B cell (primary cell): ENCODE results near the gene ECT2L. TPM values are rescaled to one million over a fixed set of nuclear protein-coding genes. Genes with fewer than 3 reads are reported as not detected.

ENCODE experiments used
- ATAC-seq: fragments of 200-7000 bp; cut with Tn5 transposase; one replicate; pipeline ENCODE4 v1.10.0; 2021; ENCODE audit warnings: low read depth, mild to moderate bottlenecking, moderate number of reproducible peaks, moderate library complexity
- CTCF ChIA-PET: fragments of 350-600 bp; sonication (Branson Sonifier 250); formaldehyde crosslinking; loops from one replicate; lab custom pipeline; 2021; ENCODE audit warnings: antibody characterized with exemption, inconsistent platforms; lab: Charles Lee
- POLR2A ChIA-PET: fragments of 350-600 bp; sonication (Branson Sonifier 250); formaldehyde crosslinking; loops from one replicate; lab custom pipeline; 2021; ENCODE audit warnings: antibody characterized with exemption; lab: Charles Lee
- DNase-seq: peaks from one replicate; pipeline ENCODE4 v3.0.0; 2013
- H2AFZ ChIP-seq: 2 replicates; pipeline ENCODE4 v1.6.1; 2012; ENCODE audit warnings: mild to moderate bottlenecking, low read depth, low read length; ENCODE audit not compliant: insufficient read depth, poor library complexity, severe bottlenecking
- H3K27ac ChIP-seq, 2 donors: 1 replicate in 1 of 2; 2 replicates in 1 of 2; pipeline ENCODE4 v1.5.1; 2012 to 2013; ENCODE audit warnings: low read length in 2 of 2, mild to moderate bottlenecking in 2 of 2, moderate library complexity in 1 of 2
- H3K27me3 ChIP-seq, 4 experiments: fragments of 200-600 bp in 1 of 4; sonication (generic) in 1 of 4; replicated peaks in 1 of 4; 1 replicate in 2 of 4; 2 replicates in 2 of 4; pipeline versions ENCODE4 v1.6.1 to v1.7.0; 2013 to 2016; ENCODE audit warnings: low read length in 3 of 4, mild to moderate bottlenecking in 2 of 4, mixed read lengths in 1 of 4, moderate library complexity in 1 of 4; ENCODE audit not compliant: insufficient read depth in 4 of 4, control insufficient read depth in 3 of 4; ENCODE audit errors: control extremely low read depth in 1 of 4
- H3K36me3 ChIP-seq, 2 experiments: replicated peaks in 1 of 2; 1 replicate in 1 of 2; 2 replicates in 1 of 2; pipeline versions ENCODE4 v1.6.1 to v1.7.1; 2013; ENCODE audit warnings: low read length in 1 of 2; ENCODE audit not compliant: insufficient read depth in 2 of 2, control insufficient read depth in 1 of 2; ENCODE audit errors: control extremely low read depth in 1 of 2, extremely low read depth in 1 of 2
- H3K4me1 ChIP-seq, 2 donors: fragments of 200-600 bp in 1 of 2; sonication (generic) in 1 of 2; 1 replicate in 1 of 2; 2 replicates in 1 of 2; pipeline versions ENCODE4 v1.5.1 to v1.6.1; 2013 to 2017; ENCODE audit warnings: low read length in 2 of 2; ENCODE audit not compliant: control insufficient read depth in 2 of 2, insufficient read depth in 2 of 2
- H3K4me2 ChIP-seq: replicated peaks from 2 replicates; pipeline ENCODE3; 2012; ENCODE audit warnings: mild to moderate bottlenecking, low read depth, low read length; ENCODE audit not compliant: poor library complexity, severe bottlenecking
- H3K4me3 ChIP-seq, 5 experiments: fragments of 200-600 bp in 1 of 5; sonication (generic) in 1 of 5; 1 replicate in 3 of 5; 2 replicates in 2 of 5; pipeline versions ENCODE4 v1.5.1 to v1.7.0; 2011 to 2016; ENCODE audit warnings: low read length in 4 of 5, mild to moderate bottlenecking in 4 of 5, low read depth in 2 of 5, control low read depth in 1 of 5, moderate library complexity in 1 of 5; ENCODE audit not compliant: insufficient read depth in 1 of 5; ENCODE audit errors: control extremely low read depth in 1 of 5, extremely low read depth in 1 of 5
- H3K79me2 ChIP-seq: fragments of 200-600 bp; sonication (generic); one replicate; pipeline ENCODE4 v1.6.0; 2016; ENCODE audit warnings: low read length; ENCODE audit not compliant: control insufficient read depth, insufficient read depth
- H3K9ac ChIP-seq: fragments of 200-600 bp; sonication (generic); 2 replicates; pipeline ENCODE4 v1.6.1; 2017; ENCODE audit warnings: mild to moderate bottlenecking, low read length, moderate library complexity
- H3K9me3 ChIP-seq, 3 donors: one replicate each; pipeline versions ENCODE4 v1.6.1 to v1.7.1; 2013; ENCODE audit warnings: low read length in 2 of 3; ENCODE audit not compliant: control insufficient read depth in 2 of 3, insufficient read depth in 1 of 3; ENCODE audit errors: control extremely low read depth in 1 of 3
- H4K20me1 ChIP-seq: 2 replicates; pipeline ENCODE4 v1.6.0; 2012; ENCODE audit warnings: mild to moderate bottlenecking, low read length; ENCODE audit not compliant: insufficient read depth, control insufficient read depth, poor library complexity, severe bottlenecking
- H3K27ac Mint-ChIP-seq: one replicate; pipeline ENCODE4 v1.8.0; 2021; ENCODE audit warnings: mixed read lengths
- H3K27me3 Mint-ChIP-seq: one replicate; pipeline ENCODE4 v1.8.0; 2021; ENCODE audit warnings: mixed read lengths
- H3K4me1 Mint-ChIP-seq: one replicate; pipeline ENCODE4 v1.8.0; 2021; ENCODE audit warnings: mixed read lengths
- H3K4me3 Mint-ChIP-seq: one replicate; pipeline ENCODE4 v1.8.0; 2021; ENCODE audit warnings: mixed read lengths
- H3K9me3 Mint-ChIP-seq: one replicate; pipeline ENCODE4 v1.8.0; 2022; ENCODE audit warnings: mixed read lengths; ENCODE audit not compliant: insufficient read depth
- CTCF ChIP-seq: fragments of 200-600 bp; IDR thresholded peaks from one replicate; pipeline ENCODE4 v1.8.0; 2022; ENCODE audit warnings: antibody characterized with exemption, mild to moderate bottlenecking
- EZH2 ChIP-seq: IDR thresholded peaks from 2 replicates; pipeline ENCODE4 v1.6.1; 2012; ENCODE audit warnings: borderline replicate concordance, low read depth, mild to moderate bottlenecking, moderate library complexity, low read length; ENCODE audit not compliant: insufficient read depth, poor library complexity, severe bottlenecking
- WGBS: methylation state at CpG from one replicate; pipeline ENCODE4 v1.1.5; 2013; ENCODE audit warnings: missing lambda C conversion rate; ENCODE audit not compliant: insufficient coverage; 5-methylcytosine and 5-hydroxymethylcytosine counted together
- intact Hi-C: fragments of 100-400 bp; cut with micrococcal nuclease; formaldehyde crosslinking; loops from one replicate; pipeline ENCODE4 v1.10.0; 2022
- polyA plus RNA-seq: library from polyadenylated mRNA; depleted of rRNA; stranded (reverse); fragments of >200 nt; gene quantifications from 2 replicates; pipeline ENCODE4 v1.2.3, GENCODE V29; 2012
- total RNA-seq, 2 donors: library from RNA; stranded (reverse); fragments of 120-200 nt in 1 of 2; gene quantifications; 1 replicate in 1 of 2; 2 replicates in 1 of 2; pipeline versions ENCODE4 v1.2.3 to v1.2.4, GENCODE V29; 2013 to 2022

Gene ECT2L
- total and polyA plus RNA-seq, 2 donors (not counting 1 experiment from before 2014, with no cell fraction given) = not detected

- DNase-seq = no peak
- ChIA-PET POLR2A (no interaction called here), CTCF (no interaction called here)
- no peaks in the 10 kb centered on the region for H3K79me2 ChIP-seq
- TF ChIP-seq CTCF (no peak), EZH2 (no peak)
- H3K4me2 ChIP-seq = no peak overlapping the region
- WGBS = no CpG with 5 or more reads among the region's 4 CpGs
- Mint-ChIP-seq H3K4me3 (no peak overlapping the region), H3K27me3 (peaks cover 25% of the 10 kb centered on the region), H3K9me3 (no peaks in the 10 kb centered on the region), H3K27ac (no peak overlapping the region), H3K4me1 (peaks cover 5% of the 10 kb centered on the region)
- peaks cover 3 to 6% of the 10 kb centered on the region in 2 donors for H3K4me1 ChIP-seq
- H3K36me3 ChIP-seq = peaks cover 0 to 2% of the 10 kb centered on the region in 2 experiments
- intact Hi-C loops = no loop called here
- no peak overlapping the region for H2AFZ ChIP-seq
- H3K27me3 ChIP-seq = peaks cover 0 to 17% (median 5%) of the 10 kb centered on the region in 4 experiments
- no peak overlapping the region for H3K4me3 ChIP-seq
- no peak overlapping the region for H3K9ac ChIP-seq
- no peak for ATAC-seq
- H3K27ac ChIP-seq = no peak overlapping the region
- no peaks in the 10 kb centered on the region for H4K20me1 ChIP-seq
- peaks cover 0 to 8% (median 0%) of the 10 kb centered on the region in 3 donors for H3K9me3 ChIP-seq
These were observed 2.0 kb downstream of the ECT2L start for GRCh38 chr6:138797806-138798446.

- H3K9me3 ChIP-seq = peaks cover 0 to 7% (median 0%) of the 10 kb centered on the region in 3 donors
- no peaks in the 10 kb centered on the region for H3K4me1 Mint-ChIP-seq
- no peak overlapping the region for H3K4me3 Mint-ChIP-seq
- H3K79me2 ChIP-seq = no peaks in the 10 kb centered on the region
- ChIA-PET CTCF (no interaction called here), POLR2A (no interaction called here)
- no peaks in the 10 kb centered on the region for H4K20me1 ChIP-seq
- DNase-seq = no peak
- no peak for ATAC-seq
- peaks cover 0 to 10% (median 5%) of the 10 kb centered on the region in 4 experiments for H3K27me3 ChIP-seq
- H3K27me3 Mint-ChIP-seq = peaks cover 13% of the 10 kb centered on the region
- intact Hi-C loops = no loop called here
- WGBS = 100% methylated on average over 2 of the region's 2 CpGs
- H3K27ac ChIP-seq = no peak overlapping the region
- no peaks in the 10 kb centered on the region for H3K36me3 ChIP-seq
- TF ChIP-seq EZH2 (no peak), CTCF (no peak)
- H3K4me2 ChIP-seq = no peak overlapping the region
- no peak overlapping the region for H3K27ac Mint-ChIP-seq
- H3K4me3 ChIP-seq = no peak overlapping the region
- peaks cover 2 to 4% of the 10 kb centered on the region in 2 donors for H3K4me1 ChIP-seq
- no peaks in the 10 kb centered on the region for H3K9me3 Mint-ChIP-seq
- no peak overlapping the region for H3K9ac ChIP-seq
- no peak overlapping the region for H2AFZ ChIP-seq
These were observed 4.7 kb downstream of the ECT2L start for GRCh38 chr6:138800377-138801150.
